Right lobe of liver (tissue), 4 donors: Measurements from ENCODE around the gene CNOT8.

Source experiments
- POLR2A ChIP-seq: fragments of 450-650 bp; IDR thresholded peaks from one replicate; pipeline ENCODE4 v1.6.1; 2017; ENCODE audit warnings: antibody characterized with exemption, mild to moderate bottlenecking
- TF ChIP-seq, protein P1 (sequence below), 4 donors: fragments of 200-600 bp in 3 of 4; fragments of 450-650 bp in 1 of 4; IDR thresholded peaks; one replicate each; pipeline versions ENCODE4 v1.5.1 to v1.8.0; 2016 to 2022; ENCODE audit warnings: antibody characterized with exemption in 4 of 4, mild to moderate bottlenecking in 2 of 4
- donor health status: DM: no; HTN: no; CAD: no.
- donor health status: DM: no; HTN: no; CAD: no.
- donor health status: DM: no; HTN: yes; CAD: no.

GRCh38 chr5:154860123-154860522 lies 1.7 kb downstream of the CNOT8 start:
- TF ChIP-seq, protein P1, sequence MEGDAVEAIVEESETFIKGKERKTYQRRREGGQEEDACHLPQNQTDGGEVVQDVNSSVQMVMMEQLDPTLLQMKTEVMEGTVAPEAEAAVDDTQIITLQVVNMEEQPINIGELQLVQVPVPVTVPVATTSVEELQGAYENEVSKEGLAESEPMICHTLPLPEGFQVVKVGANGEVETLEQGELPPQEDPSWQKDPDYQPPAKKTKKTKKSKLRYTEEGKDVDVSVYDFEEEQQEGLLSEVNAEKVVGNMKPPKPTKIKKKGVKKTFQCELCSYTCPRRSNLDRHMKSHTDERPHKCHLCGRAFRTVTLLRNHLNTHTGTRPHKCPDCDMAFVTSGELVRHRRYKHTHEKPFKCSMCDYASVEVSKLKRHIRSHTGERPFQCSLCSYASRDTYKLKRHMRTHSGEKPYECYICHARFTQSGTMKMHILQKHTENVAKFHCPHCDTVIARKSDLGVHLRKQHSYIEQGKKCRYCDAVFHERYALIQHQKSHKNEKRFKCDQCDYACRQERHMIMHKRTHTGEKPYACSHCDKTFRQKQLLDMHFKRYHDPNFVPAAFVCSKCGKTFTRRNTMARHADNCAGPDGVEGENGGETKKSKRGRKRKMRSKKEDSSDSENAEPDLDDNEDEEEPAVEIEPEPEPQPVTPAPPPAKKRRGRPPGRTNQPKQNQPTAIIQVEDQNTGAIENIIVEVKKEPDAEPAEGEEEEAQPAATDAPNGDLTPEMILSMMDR (IDR thresholded peaks at IDR 0.05), result no peak
- TF ChIP-seq POLR2A, result no peak
